ENCODE data around the gene FAM181A. TPM values are rescaled to one million over a fixed set of nuclear protein-coding genes. Genes with fewer than 3 reads are reported as not detected.

FAM181A gene
- total RNA-seq, 3 donors from 2014 or later, result not detected

DNA sequence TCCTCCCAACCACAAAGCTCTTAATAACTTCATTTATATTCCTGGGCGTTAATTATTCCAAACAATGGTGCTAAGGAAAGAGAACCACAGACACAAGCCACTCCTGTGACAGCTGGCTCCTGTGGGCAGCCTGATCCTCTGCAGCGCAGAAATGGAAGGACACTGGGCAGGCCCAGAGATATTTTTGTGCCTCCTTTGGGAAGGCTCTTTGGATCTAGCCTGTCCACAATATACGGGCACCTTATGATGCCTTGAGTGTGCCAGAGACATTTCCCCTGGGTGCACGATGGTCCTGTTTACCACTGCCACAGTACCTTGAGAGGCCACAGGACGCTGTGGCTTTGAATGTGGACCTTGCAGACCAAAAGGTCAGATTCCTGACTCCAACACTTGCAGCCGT is 47.2 kb downstream of the FAM181A start:
- Histone ChIP-seq H3K36me3 (ENCODE audit: low read depth) (no peaks in the 10 kb centered on the region), H3K4me3 (no peak overlapping the region), H3K4me1 (ENCODE audit: low read depth) (no peaks in the 10 kb centered on the region), H3K9me3 (no peaks in the 10 kb centered on the region)
- no peak for ATAC-seq
- DNase-seq, result no peak
- no peak for TF ChIP-seq CTCF (IDR thresholded peaks at IDR 0.05)
- intact Hi-C loops (cut with DNase I, micrococcal nuclease), result no loop called here

GRCh38 chr14:93974833-93975232 is 47.7 kb downstream of the FAM181A start:
- no peak for TF ChIP-seq CTCF (IDR thresholded peaks at IDR 0.05)
- H3K9me3 ChIP-seq, result no peaks in the 10 kb centered on the region
- H3K4me1 ChIP-seq (ENCODE audit: low read depth), result no peaks in the 10 kb centered on the region
- intact Hi-C loops (cut with DNase I, micrococcal nuclease), result no loop called here
- H3K36me3 ChIP-seq (ENCODE audit: low read depth), result no peaks in the 10 kb centered on the region
- H3K4me3 ChIP-seq, result no peak overlapping the region
- DNase-seq (peak in 1 of 3 donors; percentile 50), ATAC-seq (no peak)

DNA sequence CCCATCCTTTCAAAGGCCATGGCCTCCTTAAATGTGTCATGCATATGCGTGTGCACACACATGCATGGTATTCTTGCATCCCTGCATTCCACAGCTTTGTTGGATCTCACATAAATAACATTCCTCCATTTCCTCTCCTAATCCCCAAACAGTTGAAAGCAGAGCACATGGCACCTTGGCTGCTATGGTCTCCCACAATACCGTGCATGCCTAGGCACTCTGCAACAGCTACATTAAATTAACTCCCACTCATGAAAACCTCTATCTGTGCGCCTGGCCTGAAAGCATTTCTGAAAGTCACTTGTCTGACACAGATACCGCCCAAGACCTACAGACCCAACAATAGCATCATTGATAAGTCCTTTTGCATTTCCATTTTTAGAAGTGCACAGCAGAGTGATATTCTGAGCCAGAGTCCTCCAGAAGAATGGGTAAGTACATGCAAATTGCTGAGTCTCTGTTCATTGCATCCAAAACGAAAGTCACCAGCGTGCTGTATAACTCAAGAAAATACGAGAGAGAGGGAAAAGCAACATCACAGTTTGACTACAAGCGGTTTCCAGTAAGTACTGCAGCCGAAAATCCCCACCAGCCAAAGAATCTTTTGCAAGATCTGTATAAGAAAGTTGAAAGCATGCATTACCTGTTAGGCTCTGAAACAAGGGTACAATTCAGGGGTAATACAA is 48.8 kb downstream of the FAM181A start:
- DNase-seq (no peak), ATAC-seq (peak; percentile 20)
- Histone ChIP-seq H3K9me3 (no peaks in the 10 kb centered on the region), H3K36me3 (ENCODE audit: low read depth) (no peaks in the 10 kb centered on the region), H3K4me1 (ENCODE audit: low read depth) (no peaks in the 10 kb centered on the region), H3K4me3 (no peak overlapping the region)
- intact Hi-C loops (cut with DNase I, micrococcal nuclease), result no loop called here
- TF ChIP-seq CTCF (IDR thresholded peaks at IDR 0.05), result no peak

DNA sequence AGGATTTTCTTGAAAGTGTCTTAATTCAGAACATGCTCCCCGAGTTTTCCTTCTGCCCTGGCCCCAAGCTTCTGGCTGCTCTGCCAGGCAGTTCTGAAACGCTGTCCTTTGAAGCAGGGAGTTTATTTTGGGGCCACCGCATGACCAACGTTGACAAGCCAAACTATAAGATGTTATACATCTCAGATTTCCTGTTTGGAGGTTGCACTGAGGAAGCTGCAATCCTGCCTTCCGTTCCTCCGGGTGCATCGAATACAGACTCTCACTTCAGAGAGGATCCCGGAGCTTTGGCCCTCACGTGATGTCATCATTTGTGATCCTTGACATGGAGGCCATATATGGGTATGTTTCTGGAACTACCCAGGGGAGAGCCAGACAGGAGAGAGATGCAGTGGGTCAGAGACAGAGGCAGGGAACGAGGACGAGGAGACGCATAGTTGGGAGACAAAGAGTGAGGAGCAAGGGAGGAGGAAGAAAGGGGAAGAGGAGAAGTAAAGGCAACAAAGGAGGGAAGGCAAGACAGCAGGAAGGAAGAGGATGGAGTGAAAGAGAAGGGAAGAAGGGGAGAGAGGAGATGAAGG is 49.4 kb downstream of the FAM181A start, which contains the start of gene ASB2:
ASB2 (minus strand) TSS at position 94 of the 581 bp plus-strand sequence. CDS start 12,031 bp downstream, outside the sequence.
- ATAC-seq (peak; percentile 15), DNase-seq (peak in 2 of 3 donors; percentile 18 to 32)
- H3K4me3 ChIP-seq, result no peak within 1 kb of the TSS
- no peaks in the 10 kb centered on the region for H3K4me1 ChIP-seq (ENCODE audit: low read depth)
- H3K9me3 ChIP-seq, result no peaks in the 10 kb centered on the region
- no peaks in the 10 kb centered on the region for H3K36me3 ChIP-seq (ENCODE audit: low read depth)
- intact Hi-C loops (cut with DNase I, micrococcal nuclease), result no loop called here
- no peak for TF ChIP-seq CTCF (IDR thresholded peaks at IDR 0.05)

DNA sequence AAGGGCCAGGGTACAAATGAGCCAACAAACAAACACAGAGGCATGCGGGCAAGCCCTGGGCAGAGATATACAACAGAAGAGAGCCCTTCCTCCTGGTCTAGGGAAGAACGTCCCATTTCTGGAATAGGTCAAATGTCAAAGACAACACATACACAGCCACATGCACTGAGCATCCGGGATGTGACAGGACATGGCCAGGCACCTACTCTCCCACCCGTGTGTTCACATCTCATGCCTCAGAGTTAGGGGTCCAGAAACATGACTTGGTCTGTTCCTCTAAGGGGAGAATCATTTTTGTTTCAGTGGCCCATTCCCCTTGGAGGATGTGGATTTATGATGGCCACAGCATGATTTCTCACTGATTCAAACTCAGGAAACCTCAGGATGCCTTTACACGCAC is 50.0 kb downstream of the FAM181A start:
- Histone ChIP-seq H3K36me3 (ENCODE audit: low read depth) (no peaks in the 10 kb centered on the region), H3K4me1 (ENCODE audit: low read depth) (no peaks in the 10 kb centered on the region), H3K9me3 (no peaks in the 10 kb centered on the region), H3K4me3 (no peak overlapping the region)
- intact Hi-C loops (cut with DNase I, micrococcal nuclease), result no loop called here
- ATAC-seq, result no peak
- no peak for TF ChIP-seq CTCF (IDR thresholded peaks at IDR 0.05)
- peak in 1 of 3 donors; percentile 24 for DNase-seq

Measured in mucosa of descending colon (tissue), 3 donors.